ENCODE data around the gene MINDY2. TPM values are rescaled to one million over a fixed set of nuclear protein-coding genes. Genes with fewer than 3 reads are reported as not detected.
A peak's percentile ranks its signal among the peaks of the same experiment; 100 is the strongest.

Gene MINDY2
- total RNA-seq, 1 experiment from 2014 or later = 17.6 TPM

DNA sequence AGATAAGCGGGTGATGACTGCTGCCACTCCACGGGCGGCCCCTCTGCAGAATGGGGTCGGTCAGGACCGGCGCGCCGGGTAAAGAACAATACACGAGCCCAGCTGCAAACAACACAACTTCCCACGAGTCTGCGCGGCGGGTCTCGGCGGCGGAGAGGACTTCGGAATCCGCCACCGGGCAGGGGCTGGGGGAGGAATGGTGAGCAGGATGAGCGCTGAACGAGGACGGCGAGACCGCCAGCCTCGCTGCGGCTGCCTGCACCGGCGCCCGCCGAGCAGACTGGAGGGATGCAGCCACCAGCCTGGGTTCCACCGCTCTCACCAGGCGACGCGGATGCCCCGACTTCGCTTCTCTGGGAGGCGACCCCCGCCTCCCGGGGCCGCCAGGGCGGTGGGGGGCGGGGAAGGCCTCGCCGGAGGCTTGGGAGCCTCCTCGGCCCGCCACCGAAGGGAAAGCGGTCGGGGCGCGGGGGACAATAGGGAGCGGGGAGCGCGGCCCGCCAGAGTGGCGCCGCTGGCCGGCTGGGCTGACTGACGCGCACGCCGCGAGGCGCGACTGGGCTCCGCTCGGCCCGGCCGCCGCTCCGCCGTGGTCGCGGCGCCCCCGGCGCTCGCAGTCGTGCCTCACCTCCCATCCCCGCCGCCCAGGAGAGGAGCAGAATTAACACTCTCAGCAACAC is 22.1 kb upstream of the MINDY2 start:
- no peaks in the 10 kb centered on the region for H3K27me3 ChIP-seq (ENCODE audit: insufficient read depth, low read length)
- H2AFZ ChIP-seq (ENCODE audit: low read depth, low read length, poor library complexity, severe bottlenecking) = no peak overlapping the region
- H4K20me1 ChIP-seq (ENCODE audit: insufficient read depth) = no peaks in the 10 kb centered on the region
- no TSS peak for BruUV-seq (replicated peaks)
- H3K4me1 ChIP-seq (ENCODE audit: control insufficient read depth in 1 of 2, insufficient read depth in 2 of 2, low read length in 2 of 2) = peaks cover 10 to 18% of the 10 kb centered on the region in 2 experiments
- peak overlapping the region; percentile 89 to 94 for H3K4me3 ChIP-seq (replicated peaks in 1 of 2; ENCODE audit: low read depth in 1 of 2, low read length in 2 of 2)
- TF ChIP-seq ZFX (IDR thresholded peaks at IDR 0.05) = peak; percentile 80
- no peak for TF ChIP-seq CEBPB (IDR thresholded peaks at IDR 0.05; ENCODE audit: low read depth)
- ChIA-PET RAD21 (ENCODE audit: low non-redundant PET in 1 of 2, low total read pairs in 2 of 2, uncharacterized antibody in 2 of 2, unreplicated experiment in 2 of 2) (no interaction called here), POLR2A (interaction anchor here (1.2 to 1.4 kb wide), 4 partner anchors 9 to 417 kb away, joined by 3 to 16 read pairs (median 5); partner anchors contain the start of gene MINDY2), CTCF (interaction anchor here (1.3 kb wide), 1 partner anchor 22 kb away, joined by 7 read pairs; the partner anchor contains the start of gene MINDY2)
- peak overlapping the region; percentile 81 for H3K9ac ChIP-seq (ENCODE audit: low read length)
- intact Hi-C loops (cut with micrococcal nuclease) = no loop called here
- peaks cover 50% of the 10 kb centered on the region for H3K79me2 ChIP-seq (ENCODE audit: insufficient read depth, low read length)
- DNase-seq (ENCODE audit: low read depth, low spot score) (no peak), ATAC-seq (peak; percentile 33)
- peak overlapping the region; percentile 94 for H3K27ac ChIP-seq (ENCODE audit: low read depth, low read length)
- H3K9me2 ChIP-seq (ENCODE audit: insufficient read depth) = no peaks in the 10 kb centered on the region
- no peaks in the 10 kb centered on the region for H3K9me3 ChIP-seq (ENCODE audit: control insufficient read depth in 1 of 2, insufficient read depth in 1 of 2, low read depth in 1 of 2, low read length in 2 of 2)
- peak overlapping the region; percentile 98 for H3K4me2 ChIP-seq (ENCODE audit: low read length)
- H3K36me3 ChIP-seq (ENCODE audit: control insufficient read depth in 1 of 2, insufficient read depth in 2 of 2, low read length in 2 of 2) = no peaks in the 10 kb centered on the region

DNA sequence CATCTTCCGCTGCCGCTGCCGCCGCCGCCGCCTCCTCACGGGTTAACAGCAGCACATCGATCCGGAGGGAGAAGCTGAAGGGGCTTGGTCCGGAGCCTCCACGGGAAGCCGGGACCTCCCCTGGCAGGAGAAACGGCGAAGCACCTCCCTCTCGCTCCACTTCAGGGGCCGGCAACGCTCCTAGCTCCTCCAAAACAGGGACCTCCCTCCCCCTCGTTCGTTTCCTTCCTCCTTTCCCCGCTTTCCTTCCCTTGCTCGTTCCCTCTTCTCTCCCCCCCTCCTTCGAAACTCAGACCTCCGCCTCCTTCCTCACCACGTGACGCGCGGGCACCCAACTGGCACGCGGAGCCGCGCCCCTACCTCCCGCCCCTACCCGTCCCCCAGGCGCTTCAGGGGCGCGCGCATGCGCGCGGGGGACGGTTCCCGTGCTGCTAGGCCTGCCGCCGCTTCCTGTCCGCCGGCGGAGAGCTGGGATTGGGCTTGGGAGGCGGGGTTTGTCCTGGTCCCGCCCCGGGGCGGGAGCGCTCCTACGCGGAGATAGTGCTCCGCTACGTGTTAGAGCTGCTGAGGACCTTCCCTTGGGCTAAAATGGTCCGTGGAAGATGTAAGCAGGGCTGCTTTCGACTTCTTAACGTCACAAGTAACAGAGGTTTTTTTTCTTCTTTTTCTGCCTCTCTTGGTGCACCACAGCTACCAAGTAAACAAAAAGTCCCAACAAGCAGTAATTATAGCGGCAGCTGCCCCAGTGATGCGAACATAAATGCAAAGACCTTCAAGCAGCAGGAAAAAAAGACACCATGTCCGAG is 21.4 kb upstream of the MINDY2 start, which contains the start of gene ADAM10:
ADAM10 (minus strand) TSS at position 176 of the 806 bp plus-strand sequence; CDS start at position 3, 173 bp downstream.
- peaks cover 43% of the 10 kb centered on the region for H3K79me2 ChIP-seq (ENCODE audit: insufficient read depth, low read length)
- peak within 1 kb of the TSS; percentile 81 for H3K9ac ChIP-seq (ENCODE audit: low read length)
- peak within 1 kb of the TSS; percentile 89 to 94 for H3K4me3 ChIP-seq (replicated peaks in 1 of 2; ENCODE audit: low read depth in 1 of 2, low read length in 2 of 2)
- intact Hi-C loops (cut with micrococcal nuclease) = no loop called here
- BruUV-seq (replicated peaks) = no TSS peak
- no peaks in the 10 kb centered on the region for H3K36me3 ChIP-seq (ENCODE audit: control insufficient read depth in 1 of 2, insufficient read depth in 2 of 2, low read length in 2 of 2)
- RAD21 ChIA-PET (ENCODE audit: low non-redundant PET in 1 of 2, low total read pairs in 2 of 2, uncharacterized antibody in 2 of 2, unreplicated experiment in 2 of 2) = interaction anchor here in 1 of 2 experiments (0.7 kb wide), 3 partner anchors 105 to 516 kb away, joined by 3 to 6 read pairs (median 5); no protein-coding TSS in a partner anchor
- H3K9me2 ChIP-seq (ENCODE audit: insufficient read depth) = no peaks in the 10 kb centered on the region
- H3K9me3 ChIP-seq (ENCODE audit: control insufficient read depth in 1 of 2, insufficient read depth in 1 of 2, low read depth in 1 of 2, low read length in 2 of 2) = no peaks in the 10 kb centered on the region
- peak within 1 kb of the TSS; percentile 93 for H2AFZ ChIP-seq (ENCODE audit: low read depth, low read length, poor library complexity, severe bottlenecking)
- CTCF ChIA-PET = interaction anchor here (1.0 to 1.3 kb wide), 2 partner anchors 21 to 522 kb away, joined by 3 to 7 read pairs; partner anchors contain the start of gene MINDY2
- ATAC-seq (peak; percentile 94), DNase-seq (ENCODE audit: low read depth, low spot score) (peak; percentile 95)
- peak within 1 kb of the TSS; percentile 98 for H3K4me2 ChIP-seq (ENCODE audit: low read length)
- H3K27me3 ChIP-seq (ENCODE audit: insufficient read depth, low read length) = no peaks in the 10 kb centered on the region
- POLR2A ChIA-PET = interaction anchor here (0.6 to 1.4 kb wide), 5 partner anchors 10 to 520 kb away, joined by 3 to 16 read pairs (median 5); partner anchors contain the start of gene MINDY2
- H3K27ac ChIP-seq (ENCODE audit: low read depth, low read length) = peak within 1 kb of the TSS; percentile 94
- peaks cover 10 to 18% of the 10 kb centered on the region in 2 experiments for H3K4me1 ChIP-seq (ENCODE audit: control insufficient read depth in 1 of 2, insufficient read depth in 2 of 2, low read length in 2 of 2)
- H4K20me1 ChIP-seq (ENCODE audit: insufficient read depth) = no peaks in the 10 kb centered on the region
- TF ChIP-seq YY1 (IDR thresholded peaks at IDR 0.05; ENCODE audit: extremely low read depth, insufficient replicate concordance, low read depth, low read length) (no peak), EZH2 (IDR thresholded peaks at IDR 0.05) (no peak), EZH2phosphoT487 (IDR thresholded peaks at IDR 0.05; ENCODE audit: borderline replicate concordance) (no peak), POLR2AphosphoS5 (IDR thresholded peaks at IDR 0.05; ENCODE audit: low read depth, low read length) (peak; percentile 84), ZFX (IDR thresholded peaks at IDR 0.05) (peak; percentile 62; the same call in 1 of the 2 replicates), SP1 (IDR thresholded peaks at IDR 0.05; ENCODE audit: low read depth) (peak; percentile 75), JUND (IDR thresholded peaks at IDR 0.05) (no peak), FOSL1 (IDR thresholded peaks at IDR 0.05; ENCODE audit: low read depth) (no peak), ELF1 (IDR thresholded peaks at IDR 0.05; ENCODE audit: borderline replicate concordance, low read depth) (peak; percentile 73), EGR1 (IDR thresholded peaks at IDR 0.05; ENCODE audit: low read depth) (no peak), POLR2A (IDR thresholded peaks at IDR 0.05; ENCODE audit: borderline replicate concordance, extremely low read depth, insufficient read depth, insufficient read length) (peak; percentile 21)
- TF ChIP-seq, protein P1, sequence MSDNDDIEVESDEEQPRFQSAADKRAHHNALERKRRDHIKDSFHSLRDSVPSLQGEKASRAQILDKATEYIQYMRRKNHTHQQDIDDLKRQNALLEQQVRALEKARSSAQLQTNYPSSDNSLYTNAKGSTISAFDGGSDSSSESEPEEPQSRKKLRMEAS (IDR thresholded peaks at IDR 0.05) = peak; percentile 82
- TF ChIP-seq, protein P2, sequence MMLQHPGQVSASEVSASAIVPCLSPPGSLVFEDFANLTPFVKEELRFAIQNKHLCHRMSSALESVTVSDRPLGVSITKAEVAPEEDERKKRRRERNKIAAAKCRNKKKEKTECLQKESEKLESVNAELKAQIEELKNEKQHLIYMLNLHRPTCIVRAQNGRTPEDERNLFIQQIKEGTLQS (IDR thresholded peaks at IDR 0.05) = no peak
- TF ChIP-seq, protein P3, sequence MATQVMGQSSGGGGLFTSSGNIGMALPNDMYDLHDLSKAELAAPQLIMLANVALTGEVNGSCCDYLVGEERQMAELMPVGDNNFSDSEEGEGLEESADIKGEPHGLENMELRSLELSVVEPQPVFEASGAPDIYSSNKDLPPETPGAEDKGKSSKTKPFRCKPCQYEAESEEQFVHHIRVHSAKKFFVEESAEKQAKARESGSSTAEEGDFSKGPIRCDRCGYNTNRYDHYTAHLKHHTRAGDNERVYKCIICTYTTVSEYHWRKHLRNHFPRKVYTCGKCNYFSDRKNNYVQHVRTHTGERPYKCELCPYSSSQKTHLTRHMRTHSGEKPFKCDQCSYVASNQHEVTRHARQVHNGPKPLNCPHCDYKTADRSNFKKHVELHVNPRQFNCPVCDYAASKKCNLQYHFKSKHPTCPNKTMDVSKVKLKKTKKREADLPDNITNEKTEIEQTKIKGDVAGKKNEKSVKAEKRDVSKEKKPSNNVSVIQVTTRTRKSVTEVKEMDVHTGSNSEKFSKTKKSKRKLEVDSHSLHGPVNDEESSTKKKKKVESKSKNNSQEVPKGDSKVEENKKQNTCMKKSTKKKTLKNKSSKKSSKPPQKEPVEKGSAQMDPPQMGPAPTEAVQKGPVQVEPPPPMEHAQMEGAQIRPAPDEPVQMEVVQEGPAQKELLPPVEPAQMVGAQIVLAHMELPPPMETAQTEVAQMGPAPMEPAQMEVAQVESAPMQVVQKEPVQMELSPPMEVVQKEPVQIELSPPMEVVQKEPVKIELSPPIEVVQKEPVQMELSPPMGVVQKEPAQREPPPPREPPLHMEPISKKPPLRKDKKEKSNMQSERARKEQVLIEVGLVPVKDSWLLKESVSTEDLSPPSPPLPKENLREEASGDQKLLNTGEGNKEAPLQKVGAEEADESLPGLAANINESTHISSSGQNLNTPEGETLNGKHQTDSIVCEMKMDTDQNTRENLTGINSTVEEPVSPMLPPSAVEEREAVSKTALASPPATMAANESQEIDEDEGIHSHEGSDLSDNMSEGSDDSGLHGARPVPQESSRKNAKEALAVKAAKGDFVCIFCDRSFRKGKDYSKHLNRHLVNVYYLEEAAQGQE (IDR thresholded peaks at IDR 0.05; ENCODE audit: low read depth) = no peak
